Measurements from ENCODE around the gene GALNT13. TPM values are rescaled to one million over a fixed set of nuclear protein-coding genes. Genes with fewer than 3 reads are reported as not detected.

The GALNT13 gene
- total and polyA plus RNA-seq, 2 donors from 2014 or later: 0.57 TPM; not detected in 1

DNA sequence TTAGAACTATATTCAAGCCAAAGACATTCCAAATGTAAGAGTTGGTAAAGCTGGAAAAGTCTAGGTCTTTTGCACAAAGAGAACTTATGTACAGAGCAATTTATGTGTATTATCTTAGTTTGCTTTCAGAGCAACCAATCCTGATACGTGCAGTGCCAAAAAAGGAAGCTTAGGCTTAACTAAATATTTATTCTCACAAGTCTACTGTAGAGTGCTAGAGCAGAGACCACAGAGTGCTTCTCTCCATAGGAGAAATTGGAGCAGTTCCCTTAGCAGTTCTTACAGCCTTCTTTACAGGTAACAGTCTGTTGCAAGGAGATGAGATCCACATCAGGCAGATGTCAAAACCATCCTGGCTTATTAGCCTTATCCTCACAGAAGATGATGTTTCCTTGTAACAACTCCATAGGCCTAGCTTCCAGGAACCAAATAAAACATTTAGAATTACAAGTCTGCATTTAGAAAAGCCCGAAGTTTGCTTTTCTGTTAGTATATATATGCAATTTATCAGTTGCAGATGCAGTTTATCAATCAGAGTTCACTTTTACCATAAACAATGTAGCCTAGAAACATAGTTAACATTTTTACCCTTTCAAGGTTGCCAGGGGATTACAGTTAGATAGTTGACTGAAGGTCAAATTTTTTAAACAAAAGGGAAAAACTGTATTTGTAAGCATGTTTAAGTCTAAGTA lies 576.2 kb downstream of the GALNT13 start:
- Histone ChIP-seq H3K9ac (ENCODE audit: low read length in 3 of 3) (no peak overlapping the region), H3K4me3 (ENCODE audit: low read length in 3 of 3) (no peak overlapping the region), H3K27ac (ENCODE audit: low read depth in 2 of 2, low read length in 2 of 2) (no peak overlapping the region), H3K9me3 (ENCODE audit: control insufficient read depth in 2 of 3, insufficient read depth in 1 of 3, low read length in 3 of 3) (no peaks in the 10 kb centered on the region), H3K27me3 (ENCODE audit: control insufficient read depth, insufficient read depth, low read length) (no peaks in the 10 kb centered on the region), H3K36me3 (ENCODE audit: control insufficient read depth in 2 of 3, insufficient read depth in 3 of 3, low read length in 3 of 3) (no peaks in the 10 kb centered on the region), H3K4me1 (ENCODE audit: control insufficient read depth in 2 of 3, insufficient read depth in 2 of 3, low read depth in 1 of 3, low read length in 3 of 3) (no peaks in the 10 kb centered on the region)
- FAIRE-seq (no peak), DNase-seq (no peak)
- intact Hi-C loops (cut with DNase I): no loop called here
- TF ChIP-seq, protein P1, sequence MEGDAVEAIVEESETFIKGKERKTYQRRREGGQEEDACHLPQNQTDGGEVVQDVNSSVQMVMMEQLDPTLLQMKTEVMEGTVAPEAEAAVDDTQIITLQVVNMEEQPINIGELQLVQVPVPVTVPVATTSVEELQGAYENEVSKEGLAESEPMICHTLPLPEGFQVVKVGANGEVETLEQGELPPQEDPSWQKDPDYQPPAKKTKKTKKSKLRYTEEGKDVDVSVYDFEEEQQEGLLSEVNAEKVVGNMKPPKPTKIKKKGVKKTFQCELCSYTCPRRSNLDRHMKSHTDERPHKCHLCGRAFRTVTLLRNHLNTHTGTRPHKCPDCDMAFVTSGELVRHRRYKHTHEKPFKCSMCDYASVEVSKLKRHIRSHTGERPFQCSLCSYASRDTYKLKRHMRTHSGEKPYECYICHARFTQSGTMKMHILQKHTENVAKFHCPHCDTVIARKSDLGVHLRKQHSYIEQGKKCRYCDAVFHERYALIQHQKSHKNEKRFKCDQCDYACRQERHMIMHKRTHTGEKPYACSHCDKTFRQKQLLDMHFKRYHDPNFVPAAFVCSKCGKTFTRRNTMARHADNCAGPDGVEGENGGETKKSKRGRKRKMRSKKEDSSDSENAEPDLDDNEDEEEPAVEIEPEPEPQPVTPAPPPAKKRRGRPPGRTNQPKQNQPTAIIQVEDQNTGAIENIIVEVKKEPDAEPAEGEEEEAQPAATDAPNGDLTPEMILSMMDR (IDR thresholded peaks at IDR 0.05; ENCODE audit: borderline replicate concordance, extremely low read depth, insufficient read depth): no peak

DNA sequence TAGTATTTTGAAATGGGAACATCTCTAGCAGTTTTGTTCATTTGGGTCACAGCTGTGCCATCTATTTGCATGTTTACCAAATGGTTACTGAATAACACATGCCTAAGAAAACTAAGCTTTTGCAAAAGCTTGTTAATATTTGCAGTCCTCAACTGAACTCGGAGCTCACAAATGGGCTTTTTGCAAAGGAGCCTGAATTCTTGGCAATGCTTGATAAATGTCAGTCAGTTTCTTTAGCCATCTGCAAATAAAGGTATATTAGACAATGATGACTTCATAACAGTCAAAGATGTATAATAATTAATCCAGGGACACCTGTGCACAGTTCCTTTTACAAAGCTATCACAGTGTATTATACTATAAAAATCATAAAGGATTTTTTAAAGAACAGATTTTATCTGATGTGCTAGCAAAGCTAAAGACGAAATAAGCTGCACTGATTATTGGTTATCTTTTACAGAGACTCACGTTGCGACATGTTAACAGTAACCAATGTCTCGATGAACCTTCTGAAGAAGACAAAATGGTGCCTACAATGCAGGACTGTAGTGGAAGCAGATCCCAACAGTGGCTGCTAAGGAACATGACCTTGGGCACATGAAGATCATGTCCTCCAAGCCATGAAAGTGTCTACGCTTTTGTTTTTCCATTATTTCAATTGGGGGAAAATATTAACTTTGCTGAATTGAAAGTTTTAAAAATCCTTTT lies 578.4 kb downstream of the GALNT13 start:
- DNase-seq (no peak), FAIRE-seq (no peak)
- Histone ChIP-seq H3K36me3 (ENCODE audit: control insufficient read depth in 2 of 3, insufficient read depth in 3 of 3, low read length in 3 of 3) (no peaks in the 10 kb centered on the region), H3K9ac (ENCODE audit: low read length in 3 of 3) (no peak overlapping the region), H3K9me3 (ENCODE audit: control insufficient read depth in 2 of 3, insufficient read depth in 1 of 3, low read length in 3 of 3) (no peaks in the 10 kb centered on the region), H3K4me3 (ENCODE audit: low read length in 3 of 3) (no peak overlapping the region), H3K27ac (ENCODE audit: low read depth in 2 of 2, low read length in 2 of 2) (no peak overlapping the region), H3K4me1 (ENCODE audit: control insufficient read depth in 2 of 3, insufficient read depth in 2 of 3, low read depth in 1 of 3, low read length in 3 of 3) (no peaks in the 10 kb centered on the region), H3K27me3 (ENCODE audit: control insufficient read depth, insufficient read depth, low read length) (no peaks in the 10 kb centered on the region)
- intact Hi-C loops (cut with DNase I): no loop called here
- TF ChIP-seq, protein P1 (IDR thresholded peaks at IDR 0.05; ENCODE audit: borderline replicate concordance, extremely low read depth, insufficient read depth): no peak

DNA sequence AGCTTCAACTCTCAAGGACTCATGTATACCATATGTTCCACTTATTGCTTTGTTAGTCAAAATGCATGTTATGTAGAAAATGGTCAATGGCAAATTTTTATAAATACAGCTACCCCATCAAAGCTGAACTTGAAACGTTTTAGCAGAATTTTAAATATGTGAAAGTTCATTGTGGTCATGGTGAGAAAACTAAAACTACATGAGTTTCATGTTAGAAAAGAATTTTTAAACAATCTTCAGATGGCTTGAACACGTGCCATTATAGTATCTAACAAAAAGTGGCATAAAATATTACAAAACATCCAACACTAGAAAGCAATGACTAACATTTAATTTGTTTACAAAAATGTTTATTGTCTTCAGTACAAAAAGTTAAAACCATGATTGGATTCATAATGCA lies 580.7 kb downstream of the GALNT13 start:
- H3K4me3 ChIP-seq (ENCODE audit: low read length in 3 of 3): no peak overlapping the region
- H3K36me3 ChIP-seq (ENCODE audit: control insufficient read depth in 2 of 3, insufficient read depth in 3 of 3, low read length in 3 of 3): no peaks in the 10 kb centered on the region
- TF ChIP-seq, protein P1 (IDR thresholded peaks at IDR 0.05; ENCODE audit: borderline replicate concordance, extremely low read depth, insufficient read depth): no peak
- no peaks in the 10 kb centered on the region for H3K9me3 ChIP-seq (ENCODE audit: control insufficient read depth in 2 of 3, insufficient read depth in 1 of 3, low read length in 3 of 3)
- FAIRE-seq: no peak
- no peaks in the 10 kb centered on the region for H3K27me3 ChIP-seq (ENCODE audit: control insufficient read depth, insufficient read depth, low read length)
- intact Hi-C loops (cut with DNase I): no loop called here
- H3K4me1 ChIP-seq (ENCODE audit: control insufficient read depth in 2 of 3, insufficient read depth in 2 of 3, low read depth in 1 of 3, low read length in 3 of 3): no peaks in the 10 kb centered on the region
- H3K9ac ChIP-seq (ENCODE audit: low read length in 3 of 3): no peak overlapping the region
- H3K27ac ChIP-seq (ENCODE audit: low read depth in 2 of 2, low read length in 2 of 2): no peak overlapping the region
- no peak for DNase-seq
